Activated T-helper 1 cell treated with anti-CD3 and anti-CD28 coated beads, Interleukin-2, amount 50 U/mL, for 16 hours (primary cell): ENCODE data around the gene TRIOBP.
"Not testable (repeated sequence)": the region's sequence is repeated elsewhere in the genome, so short reads cannot be mapped to it uniquely, and the experiment has no call there.

ENCODE experiments used
- DNase-seq, 2 donors: peaks; one replicate each; pipeline ENCODE4 v3.0.0-alpha.2; 2020; ENCODE audit warnings: low read depth in 1 of 2, low spot score in 1 of 2

The TRIOBP gene

GRCh38 chr22:37696657-37697537 lies at the start of gene TRIOBP:
TSS of gene TRIOBP (plus strand) at chr22:37697048. CDS start at chr22:37701366, 4,318 bp downstream.
- DNase-seq, result peak; percentile 55 to 66

- DNase-seq, result no peak
These were observed 49.5 kb upstream of the TRIOBP start for GRCh38 chr22:37647317-37647716.

- DNase-seq, result no peak
These were observed 48.9 kb upstream of the TRIOBP start for GRCh38 chr22:37647928-37648327.

GRCh38 chr22:37650463-37651136 lies 46.2 kb upstream of the TRIOBP start:
- no peak for DNase-seq

- DNase-seq, result no peak
These were observed 42.1 kb upstream of the TRIOBP start for GRCh38 chr22:37654563-37655251.

- DNase-seq, result no peak
These were observed 41.6 kb upstream of the TRIOBP start for GRCh38 chr22:37655252-37655563.

GRCh38 chr22:37656583-37656982 lies 40.3 kb upstream of the TRIOBP start:
- not testable (repeated sequence) for DNase-seq

- no peak for DNase-seq
These were observed 39.2 kb upstream of the TRIOBP start for GRCh38 chr22:37657590-37658132.

GRCh38 chr22:37658133-37659065 lies 38.4 kb upstream of the TRIOBP start, which contains the start of gene PDXP:
TSS of gene PDXP (plus strand) at chr22:37658723. CDS start at chr22:37658783, 60 bp downstream.
- DNase-seq, result peak; percentile 97 to 98

- no peak for DNase-seq
These were observed 37.6 kb upstream of the TRIOBP start for GRCh38 chr22:37659066-37659896.

- DNase-seq, result no peak
These were observed 36.7 kb upstream of the TRIOBP start for GRCh38 chr22:37659897-37660708.

- no peak for DNase-seq
These were observed 36.2 kb upstream of the TRIOBP start for GRCh38 chr22:37660709-37661045.

GRCh38 chr22:37661160-37661924 lies 35.5 kb upstream of the TRIOBP start:
- DNase-seq, result no peak

GRCh38 chr22:37662039-37662438 lies 34.8 kb upstream of the TRIOBP start:
- DNase-seq, result no peak

- no peak for DNase-seq
These were observed 33.2 kb upstream of the TRIOBP start for GRCh38 chr22:37663521-37664140.

- no peak for DNase-seq
These were observed 32.4 kb upstream of the TRIOBP start for GRCh38 chr22:37664249-37665101.

GRCh38 chr22:37665487-37665886 lies 31.4 kb upstream of the TRIOBP start:
- DNase-seq, result no peak
